Adrenal gland (tissue), 5 donors: Measurements from ENCODE around the gene VWDE.

Source experiments
- POLR2A ChIP-seq, 2 donors: fragments of 450-650 bp; IDR thresholded peaks; one replicate each; pipeline ENCODE4 v1.6.1; 2017; ENCODE audit warnings: antibody characterized with exemption in 2 of 2, mild to moderate bottlenecking in 2 of 2, moderate library complexity in 1 of 2
- TF ChIP-seq, protein P1 (sequence below), 6 experiments: fragments of 450-650 bp in 4 of 6; fragments of 200-600 bp in 2 of 6; sonication (generic) in 1 of 6; IDR thresholded peaks; 1 replicate in 5 of 6; 2 replicates in 1 of 6; pipeline versions ENCODE4 v1.5.1 to v1.8.0; 2016 to 2021; ENCODE audit warnings: antibody characterized with exemption in 6 of 6, mild to moderate bottlenecking in 2 of 6, moderate library complexity in 1 of 6
- donor health status: DM: no; HTN: no; CAD: no.

DNA sequence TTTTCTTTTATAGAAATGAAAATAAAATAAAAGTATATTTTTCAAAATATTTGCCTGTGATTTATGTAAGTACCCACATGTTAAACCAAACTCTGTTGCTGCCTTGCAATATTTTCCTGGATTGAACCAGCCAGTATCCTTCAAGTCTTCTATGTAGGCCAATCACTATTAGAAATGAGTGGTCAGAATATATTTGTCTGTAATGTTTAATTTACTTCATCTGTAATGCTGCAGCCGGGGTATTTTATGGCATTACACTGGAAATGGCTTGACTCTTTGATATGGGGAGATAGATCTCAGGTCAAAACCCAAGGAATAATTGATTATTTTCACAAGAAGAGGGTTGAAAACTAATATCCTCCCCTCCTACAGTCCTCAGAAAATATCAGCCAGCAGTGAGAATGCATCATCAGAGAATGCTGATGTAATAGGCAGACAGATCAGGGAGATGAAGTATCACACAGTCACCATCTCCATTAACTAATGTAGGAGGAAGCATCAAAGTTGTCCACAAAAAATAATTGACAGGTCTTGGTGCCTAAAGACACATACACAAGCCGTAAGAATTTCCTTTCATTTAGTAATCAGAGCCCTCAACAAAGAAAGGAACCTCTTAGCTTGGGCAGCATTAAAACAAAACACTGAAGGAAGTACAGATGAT lies 82.5 kb downstream of the VWDE start:
- no peak for TF ChIP-seq POLR2A (IDR thresholded peaks at IDR 0.05)
- TF ChIP-seq, protein P1, sequence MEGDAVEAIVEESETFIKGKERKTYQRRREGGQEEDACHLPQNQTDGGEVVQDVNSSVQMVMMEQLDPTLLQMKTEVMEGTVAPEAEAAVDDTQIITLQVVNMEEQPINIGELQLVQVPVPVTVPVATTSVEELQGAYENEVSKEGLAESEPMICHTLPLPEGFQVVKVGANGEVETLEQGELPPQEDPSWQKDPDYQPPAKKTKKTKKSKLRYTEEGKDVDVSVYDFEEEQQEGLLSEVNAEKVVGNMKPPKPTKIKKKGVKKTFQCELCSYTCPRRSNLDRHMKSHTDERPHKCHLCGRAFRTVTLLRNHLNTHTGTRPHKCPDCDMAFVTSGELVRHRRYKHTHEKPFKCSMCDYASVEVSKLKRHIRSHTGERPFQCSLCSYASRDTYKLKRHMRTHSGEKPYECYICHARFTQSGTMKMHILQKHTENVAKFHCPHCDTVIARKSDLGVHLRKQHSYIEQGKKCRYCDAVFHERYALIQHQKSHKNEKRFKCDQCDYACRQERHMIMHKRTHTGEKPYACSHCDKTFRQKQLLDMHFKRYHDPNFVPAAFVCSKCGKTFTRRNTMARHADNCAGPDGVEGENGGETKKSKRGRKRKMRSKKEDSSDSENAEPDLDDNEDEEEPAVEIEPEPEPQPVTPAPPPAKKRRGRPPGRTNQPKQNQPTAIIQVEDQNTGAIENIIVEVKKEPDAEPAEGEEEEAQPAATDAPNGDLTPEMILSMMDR (IDR thresholded peaks at IDR 0.05): no peak
